ENCODE measurements around the gene BNC2. TPM values are rescaled to one million over a fixed set of nuclear protein-coding genes. Genes with fewer than 3 reads are reported as not detected.

Gene BNC2
- total RNA-seq, 4 donors from 2014 or later: 3.8 to 14.9 (median 8.2) TPM

DNA sequence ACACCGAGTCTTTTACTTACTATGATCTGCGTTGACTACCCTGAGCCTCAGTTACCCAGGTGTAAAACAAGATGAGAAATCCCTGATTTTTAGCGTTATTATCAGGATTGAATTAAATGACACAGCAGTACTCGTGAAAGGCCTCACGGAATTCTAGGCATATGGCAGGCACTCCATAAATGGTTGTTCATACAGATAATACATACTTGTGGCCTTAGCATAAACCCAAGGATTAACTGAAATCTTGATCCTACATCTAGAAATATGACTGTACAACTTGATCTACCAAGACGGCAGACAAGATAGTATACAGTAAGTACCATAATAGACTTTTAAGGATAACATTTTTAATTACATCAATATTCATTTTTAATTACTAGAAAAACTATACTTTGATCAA, 409.8 kb downstream of the BNC2 start:
- WGBS, 2 donors: 97 to 98% methylated on average over 6 of the region's 6 CpGs
- no peak for DNase-seq
- no peaks in the 10 kb centered on the region for H3K9me3 ChIP-seq
- H3K4me1 ChIP-seq: peaks cover 15 to 23% of the 10 kb centered on the region in 2 donors
- H3K27me3 ChIP-seq: no peaks in the 10 kb centered on the region
- H3K36me3 ChIP-seq: no peaks in the 10 kb centered on the region
- no peak for TF ChIP-seq POLR2A (IDR thresholded peaks at IDR 0.05)
- TF ChIP-seq, protein P1, sequence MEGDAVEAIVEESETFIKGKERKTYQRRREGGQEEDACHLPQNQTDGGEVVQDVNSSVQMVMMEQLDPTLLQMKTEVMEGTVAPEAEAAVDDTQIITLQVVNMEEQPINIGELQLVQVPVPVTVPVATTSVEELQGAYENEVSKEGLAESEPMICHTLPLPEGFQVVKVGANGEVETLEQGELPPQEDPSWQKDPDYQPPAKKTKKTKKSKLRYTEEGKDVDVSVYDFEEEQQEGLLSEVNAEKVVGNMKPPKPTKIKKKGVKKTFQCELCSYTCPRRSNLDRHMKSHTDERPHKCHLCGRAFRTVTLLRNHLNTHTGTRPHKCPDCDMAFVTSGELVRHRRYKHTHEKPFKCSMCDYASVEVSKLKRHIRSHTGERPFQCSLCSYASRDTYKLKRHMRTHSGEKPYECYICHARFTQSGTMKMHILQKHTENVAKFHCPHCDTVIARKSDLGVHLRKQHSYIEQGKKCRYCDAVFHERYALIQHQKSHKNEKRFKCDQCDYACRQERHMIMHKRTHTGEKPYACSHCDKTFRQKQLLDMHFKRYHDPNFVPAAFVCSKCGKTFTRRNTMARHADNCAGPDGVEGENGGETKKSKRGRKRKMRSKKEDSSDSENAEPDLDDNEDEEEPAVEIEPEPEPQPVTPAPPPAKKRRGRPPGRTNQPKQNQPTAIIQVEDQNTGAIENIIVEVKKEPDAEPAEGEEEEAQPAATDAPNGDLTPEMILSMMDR (IDR thresholded peaks at IDR 0.05): no peak
- H3K4me3 ChIP-seq (replicated peaks in 1 of 3): no peak overlapping the region
- peak overlapping the region; percentile 64 to 80 (median 79) for H3K27ac ChIP-seq
- intact Hi-C loops (cut with DNase I): no loop called here

DNA sequence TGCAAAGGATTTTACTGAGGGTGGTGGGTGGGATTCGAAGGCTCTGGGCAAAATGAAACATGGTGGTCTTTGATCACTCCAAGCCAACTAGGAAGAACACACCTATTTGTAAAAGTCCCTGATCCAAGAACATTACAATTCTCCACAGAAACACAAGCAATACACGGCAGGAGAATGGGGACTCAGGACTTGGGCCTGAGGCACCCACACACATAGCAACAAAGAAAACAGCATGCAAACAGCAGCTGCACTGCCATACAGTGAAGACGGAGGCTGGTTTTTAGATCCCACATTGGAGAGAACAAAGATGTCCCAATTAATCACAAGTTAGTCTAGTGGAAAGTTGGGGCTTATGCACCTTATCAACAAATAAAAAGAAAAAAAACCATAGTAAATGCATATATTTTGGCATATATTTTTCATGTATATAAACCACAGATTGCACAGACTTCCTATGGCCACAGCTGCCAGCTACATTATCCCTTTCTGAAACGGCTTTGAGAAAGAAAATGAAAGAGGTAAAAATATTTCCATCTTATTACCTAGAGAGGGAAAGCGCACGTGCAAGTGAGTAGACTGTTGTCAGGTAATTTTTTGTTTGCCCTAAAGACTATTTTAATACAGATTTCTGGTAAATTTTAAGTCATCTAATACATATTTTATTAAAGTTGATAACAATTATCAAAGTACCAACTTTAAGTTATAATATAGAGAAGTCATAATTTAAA, 410.9 kb downstream of the BNC2 start:
- intact Hi-C loops (cut with DNase I): no loop called here
- H3K27ac ChIP-seq: peak overlapping the region in 2 of 3 donors; percentile 64 to 80
- 77 to 79% methylated on average over 6 of the region's 6 CpGs for WGBS, 2 donors

DNA sequence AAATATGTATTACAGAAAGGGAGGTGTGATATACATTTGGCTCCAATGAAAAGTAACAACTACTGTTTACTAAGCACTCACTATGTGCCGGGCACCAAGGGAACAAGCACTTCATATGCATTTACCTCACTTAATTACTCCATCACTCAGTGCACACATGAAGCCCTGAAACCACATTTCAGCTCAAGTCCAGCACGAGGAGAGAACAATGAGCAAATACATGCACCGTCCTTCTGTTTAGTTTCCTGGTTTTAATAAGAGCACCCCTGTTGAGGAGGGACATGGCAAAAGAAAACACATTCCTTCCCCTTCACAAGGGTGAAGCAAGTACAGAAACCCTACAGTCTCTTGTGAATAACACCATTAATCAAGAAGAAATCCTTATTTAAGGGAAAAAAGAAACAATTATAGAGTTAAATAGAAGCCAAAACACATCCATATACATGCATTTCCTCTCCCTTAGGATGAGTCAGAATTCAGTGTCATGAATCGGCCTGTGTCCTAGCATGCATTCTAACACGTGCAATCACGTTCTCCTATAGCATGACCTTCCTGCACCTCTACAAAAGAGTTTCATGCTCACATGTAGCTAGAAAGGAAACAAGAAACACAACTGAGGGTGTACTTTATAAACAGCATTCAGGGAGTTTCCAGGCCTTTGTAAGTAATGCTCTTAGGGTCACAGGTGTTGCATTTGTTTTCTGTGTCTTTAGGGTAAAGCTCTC, 411.6 kb downstream of the BNC2 start:
- intact Hi-C loops (cut with DNase I): no loop called here
- WGBS, 2 donors: 51 to 55% methylated on average over 6 of the region's 6 CpGs
- DNase-seq: no peak
- peaks cover 15 to 23% of the 10 kb centered on the region in 2 donors for H3K4me1 ChIP-seq
- H3K4me3 ChIP-seq (replicated peaks in 1 of 3): no peak overlapping the region
- no peaks in the 10 kb centered on the region for H3K9me3 ChIP-seq
- peak overlapping the region in 1 of 3 donors; percentile 51 for H3K27ac ChIP-seq
- no peaks in the 10 kb centered on the region for H3K36me3 ChIP-seq
- no peak for TF ChIP-seq POLR2A (IDR thresholded peaks at IDR 0.05)
- TF ChIP-seq, protein P1 (IDR thresholded peaks at IDR 0.05): no peak
- no peaks in the 10 kb centered on the region for H3K27me3 ChIP-seq

More for the DNA sequence above, 410.9 kb downstream of the BNC2 start:
- Histone ChIP-seq H3K4me3 (replicated peaks in 1 of 3) (no peak overlapping the region), H3K9me3 (no peaks in the 10 kb centered on the region), H3K27me3 (no peaks in the 10 kb centered on the region), H3K4me1 (peaks cover 15 to 23% of the 10 kb centered on the region in 2 donors), H3K36me3 (no peaks in the 10 kb centered on the region)
- TF ChIP-seq, protein P1 (IDR thresholded peaks at IDR 0.05): no peak
- no peak for TF ChIP-seq POLR2A (IDR thresholded peaks at IDR 0.05)
- DNase-seq: no peak

DNA sequence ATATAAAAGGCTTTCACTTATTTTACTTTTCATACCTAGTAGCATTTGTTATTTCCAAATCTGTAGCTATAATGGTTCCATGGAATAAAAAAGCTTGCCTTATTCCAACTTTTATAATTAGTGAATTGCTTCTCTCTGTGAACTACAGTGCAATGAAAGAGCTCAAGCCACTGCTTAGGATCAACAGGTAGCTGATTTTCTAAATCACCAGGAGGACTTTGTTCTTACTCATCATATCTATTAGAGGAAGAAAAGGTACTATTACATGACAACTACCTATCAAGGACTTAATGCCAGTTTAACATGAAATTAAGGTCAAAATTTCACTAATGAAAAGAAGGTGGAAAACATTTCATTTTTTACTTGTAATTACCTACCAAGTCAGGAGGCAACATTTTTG, 414.6 kb downstream of the BNC2 start:
- intact Hi-C loops (cut with DNase I): no loop called here
- H3K4me1 ChIP-seq: peaks cover 6 to 10% of the 10 kb centered on the region in 2 donors
- DNase-seq: no peak
- TF ChIP-seq, protein P1 (IDR thresholded peaks at IDR 0.05): no peak
- no peak for TF ChIP-seq POLR2A (IDR thresholded peaks at IDR 0.05)
- H3K9me3 ChIP-seq: no peaks in the 10 kb centered on the region
- no peak overlapping the region for H3K4me3 ChIP-seq (replicated peaks in 1 of 3)
- H3K27me3 ChIP-seq: no peaks in the 10 kb centered on the region
- H3K27ac ChIP-seq: no peak overlapping the region
- no peaks in the 10 kb centered on the region for H3K36me3 ChIP-seq

DNA sequence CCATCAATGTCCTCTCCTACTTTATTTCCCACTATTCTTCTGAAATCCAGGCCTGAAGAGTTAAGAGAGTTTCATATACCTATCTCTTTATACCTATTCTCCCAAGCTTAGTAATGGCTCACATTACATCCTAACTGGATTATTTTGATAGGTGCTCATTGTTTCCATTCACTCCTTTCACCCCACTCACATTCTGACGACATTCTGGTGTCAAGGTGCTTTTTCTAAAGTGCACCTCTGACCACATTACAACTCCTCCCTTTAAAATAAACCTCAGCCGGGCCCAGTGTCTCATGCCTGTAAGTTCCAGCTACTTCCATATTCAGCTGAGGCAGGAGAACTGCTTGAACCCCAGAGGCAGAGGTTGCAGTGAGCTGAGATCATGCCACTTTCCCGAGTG, 417.1 kb downstream of the BNC2 start:
- intact Hi-C loops (cut with DNase I): no loop called here
- WGBS, 2 donors: 47 to 53% methylated on average over 3 of the region's 3 CpGs

More for the DNA sequence above, 417.1 kb downstream of the BNC2 start:
- Histone ChIP-seq H3K4me1 (no peaks in the 10 kb centered on the region), H3K36me3 (no peaks in the 10 kb centered on the region), H3K27ac (no peak overlapping the region), H3K4me3 (replicated peaks in 1 of 3) (no peak overlapping the region), H3K9me3 (no peaks in the 10 kb centered on the region), H3K27me3 (no peaks in the 10 kb centered on the region)
- DNase-seq: no peak
- TF ChIP-seq, protein P1 (IDR thresholded peaks at IDR 0.05): no peak
- TF ChIP-seq POLR2A (IDR thresholded peaks at IDR 0.05): no peak
